Measurements from ENCODE around the gene ATE1.
"Not testable (repeated sequence)": the region's sequence is repeated elsewhere in the genome, so short reads cannot be mapped to it uniquely, and the experiment has no call there.

DNA sequence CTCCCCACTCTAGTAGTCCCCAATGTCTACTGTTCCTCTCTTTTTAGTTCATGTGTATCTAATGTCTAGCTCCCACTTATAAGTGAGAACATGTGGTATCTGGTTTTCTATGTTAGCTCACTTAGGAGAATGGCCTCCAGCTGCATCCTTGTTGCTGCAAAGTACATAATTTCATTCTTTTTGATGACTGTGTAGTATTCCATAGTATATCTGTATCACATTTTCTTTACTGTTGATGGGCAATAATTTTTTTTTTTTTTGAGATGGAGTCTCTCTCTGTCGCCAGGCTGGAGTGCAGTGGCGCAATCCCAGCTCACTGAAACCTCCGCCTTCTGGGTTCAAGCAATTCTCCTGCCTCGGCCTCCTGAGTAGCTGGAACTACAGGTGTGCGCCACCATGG lies 101.1 kb downstream of the ATE1 start:
- TF ChIP-seq, protein P1, sequence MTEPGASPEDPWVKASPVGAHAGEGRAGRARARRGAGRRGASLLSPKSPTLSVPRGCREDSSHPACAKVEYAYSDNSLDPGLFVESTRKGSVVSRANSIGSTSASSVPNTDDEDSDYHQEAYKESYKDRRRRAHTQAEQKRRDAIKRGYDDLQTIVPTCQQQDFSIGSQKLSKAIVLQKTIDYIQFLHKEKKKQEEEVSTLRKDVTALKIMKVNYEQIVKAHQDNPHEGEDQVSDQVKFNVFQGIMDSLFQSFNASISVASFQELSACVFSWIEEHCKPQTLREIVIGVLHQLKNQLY (CRISPR knock-in tag; IDR thresholded peaks at IDR 0.05): not testable (repeated sequence)
- not testable (repeated sequence) for TF ChIP-seq JUN, NR2C2, TEAD4 (CRISPR knock-in tag; IDR thresholded peaks at IDR 0.05)
- TF ChIP-seq, protein P2, sequence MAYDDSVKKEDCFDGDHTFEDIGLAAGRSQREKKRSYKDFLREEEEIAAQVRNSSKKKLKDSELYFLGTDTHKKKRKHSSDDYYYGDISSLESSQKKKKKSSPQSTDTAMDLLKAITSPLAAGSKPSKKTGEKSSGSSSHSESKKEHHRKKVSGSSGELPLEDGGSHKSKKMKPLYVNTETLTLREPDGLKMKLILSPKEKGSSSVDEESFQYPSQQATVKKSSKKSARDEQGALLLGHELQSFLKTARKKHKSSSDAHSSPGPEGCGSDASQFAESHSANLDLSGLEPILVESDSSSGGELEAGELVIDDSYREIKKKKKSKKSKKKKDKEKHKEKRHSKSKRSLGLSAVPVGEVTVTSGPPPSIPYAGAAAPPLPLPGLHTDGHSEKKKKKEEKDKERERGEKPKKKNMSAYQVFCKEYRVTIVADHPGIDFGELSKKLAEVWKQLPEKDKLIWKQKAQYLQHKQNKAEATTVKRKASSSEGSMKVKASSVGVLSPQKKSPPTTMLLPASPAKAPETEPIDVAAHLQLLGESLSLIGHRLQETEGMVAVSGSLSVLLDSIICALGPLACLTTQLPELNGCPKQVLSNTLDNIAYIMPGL (CRISPR knock-in tag; IDR thresholded peaks at IDR 0.05): not testable (repeated sequence)
- TF ChIP-seq, protein P3, sequence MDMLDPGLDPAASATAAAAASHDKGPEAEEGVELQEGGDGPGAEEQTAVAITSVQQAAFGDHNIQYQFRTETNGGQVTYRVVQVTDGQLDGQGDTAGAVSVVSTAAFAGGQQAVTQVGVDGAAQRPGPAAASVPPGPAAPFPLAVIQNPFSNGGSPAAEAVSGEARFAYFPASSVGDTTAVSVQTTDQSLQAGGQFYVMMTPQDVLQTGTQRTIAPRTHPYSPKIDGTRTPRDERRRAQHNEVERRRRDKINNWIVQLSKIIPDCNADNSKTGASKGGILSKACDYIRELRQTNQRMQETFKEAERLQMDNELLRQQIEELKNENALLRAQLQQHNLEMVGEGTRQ (CRISPR knock-in tag; IDR thresholded peaks at IDR 0.05): not testable (repeated sequence)
- TF ChIP-seq, protein P4, sequence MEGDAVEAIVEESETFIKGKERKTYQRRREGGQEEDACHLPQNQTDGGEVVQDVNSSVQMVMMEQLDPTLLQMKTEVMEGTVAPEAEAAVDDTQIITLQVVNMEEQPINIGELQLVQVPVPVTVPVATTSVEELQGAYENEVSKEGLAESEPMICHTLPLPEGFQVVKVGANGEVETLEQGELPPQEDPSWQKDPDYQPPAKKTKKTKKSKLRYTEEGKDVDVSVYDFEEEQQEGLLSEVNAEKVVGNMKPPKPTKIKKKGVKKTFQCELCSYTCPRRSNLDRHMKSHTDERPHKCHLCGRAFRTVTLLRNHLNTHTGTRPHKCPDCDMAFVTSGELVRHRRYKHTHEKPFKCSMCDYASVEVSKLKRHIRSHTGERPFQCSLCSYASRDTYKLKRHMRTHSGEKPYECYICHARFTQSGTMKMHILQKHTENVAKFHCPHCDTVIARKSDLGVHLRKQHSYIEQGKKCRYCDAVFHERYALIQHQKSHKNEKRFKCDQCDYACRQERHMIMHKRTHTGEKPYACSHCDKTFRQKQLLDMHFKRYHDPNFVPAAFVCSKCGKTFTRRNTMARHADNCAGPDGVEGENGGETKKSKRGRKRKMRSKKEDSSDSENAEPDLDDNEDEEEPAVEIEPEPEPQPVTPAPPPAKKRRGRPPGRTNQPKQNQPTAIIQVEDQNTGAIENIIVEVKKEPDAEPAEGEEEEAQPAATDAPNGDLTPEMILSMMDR (IDR thresholded peaks at IDR 0.05): not testable (repeated sequence)
- TF ChIP-seq, protein P5, sequence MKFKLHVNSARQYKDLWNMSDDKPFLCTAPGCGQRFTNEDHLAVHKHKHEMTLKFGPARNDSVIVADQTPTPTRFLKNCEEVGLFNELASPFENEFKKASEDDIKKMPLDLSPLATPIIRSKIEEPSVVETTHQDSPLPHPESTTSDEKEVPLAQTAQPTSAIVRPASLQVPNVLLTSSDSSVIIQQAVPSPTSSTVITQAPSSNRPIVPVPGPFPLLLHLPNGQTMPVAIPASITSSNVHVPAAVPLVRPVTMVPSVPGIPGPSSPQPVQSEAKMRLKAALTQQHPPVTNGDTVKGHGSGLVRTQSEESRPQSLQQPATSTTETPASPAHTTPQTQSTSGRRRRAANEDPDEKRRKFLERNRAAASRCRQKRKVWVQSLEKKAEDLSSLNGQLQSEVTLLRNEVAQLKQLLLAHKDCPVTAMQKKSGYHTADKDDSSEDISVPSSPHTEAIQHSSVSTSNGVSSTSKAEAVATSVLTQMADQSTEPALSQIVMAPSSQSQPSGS (CRISPR knock-in tag; IDR thresholded peaks at IDR 0.05; ENCODE audit: borderline replicate concordance, low read depth): not testable (repeated sequence)
- TF ChIP-seq, protein P6, sequence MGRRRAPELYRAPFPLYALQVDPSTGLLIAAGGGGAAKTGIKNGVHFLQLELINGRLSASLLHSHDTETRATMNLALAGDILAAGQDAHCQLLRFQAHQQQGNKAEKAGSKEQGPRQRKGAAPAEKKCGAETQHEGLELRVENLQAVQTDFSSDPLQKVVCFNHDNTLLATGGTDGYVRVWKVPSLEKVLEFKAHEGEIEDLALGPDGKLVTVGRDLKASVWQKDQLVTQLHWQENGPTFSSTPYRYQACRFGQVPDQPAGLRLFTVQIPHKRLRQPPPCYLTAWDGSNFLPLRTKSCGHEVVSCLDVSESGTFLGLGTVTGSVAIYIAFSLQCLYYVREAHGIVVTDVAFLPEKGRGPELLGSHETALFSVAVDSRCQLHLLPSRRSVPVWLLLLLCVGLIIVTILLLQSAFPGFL (CRISPR knock-in tag; IDR thresholded peaks at IDR 0.05; ENCODE audit: borderline replicate concordance): not testable (repeated sequence)
- TF ChIP-seq, protein P7, sequence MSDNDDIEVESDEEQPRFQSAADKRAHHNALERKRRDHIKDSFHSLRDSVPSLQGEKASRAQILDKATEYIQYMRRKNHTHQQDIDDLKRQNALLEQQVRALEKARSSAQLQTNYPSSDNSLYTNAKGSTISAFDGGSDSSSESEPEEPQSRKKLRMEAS (CRISPR knock-in tag; IDR thresholded peaks at IDR 0.05): not testable (repeated sequence)

All from WTC11 (cell line).